HEK293 (cell line): ENCODE results near the gene TRAPPC10.

ENCODE experiments used
- CTCF ChIA-PET: fragments of 350-600 bp; formaldehyde crosslinking; extraction: SDS; loops from one replicate; lab custom pipeline; 2021; ENCODE audit warnings: antibody characterized with exemption; lab: Yijun Ruan, JAX
- POLR2A ChIA-PET: fragments of 300-600 bp; formaldehyde crosslinking; extraction: SDS; loops from one replicate; lab custom pipeline; 2020; ENCODE audit warnings: antibody characterized with exemption, inconsistent platforms; lab: Yijun Ruan, JAX
- H3K27ac ChIP-seq: fragments of 200-500 bp; sonication (Bioruptor generic); 2 replicates; pipeline ENCODE4 v1.5.1; 2014; ENCODE audit warnings: low read depth, low read length, control low read depth, inconsistent platforms; ENCODE audit errors: extremely low read depth
- H3K36me3 ChIP-seq, 2 experiments: fragments of 200-500 bp in 1 of 2; sonication (Bioruptor generic) in 1 of 2; 1 replicate in 1 of 2; 2 replicates in 1 of 2; pipeline ENCODE4 v1.5.1; 2014 to 2017; ENCODE audit warnings: inconsistent platforms in 2 of 2, low read length in 2 of 2; ENCODE audit not compliant: control insufficient read depth in 2 of 2, insufficient read depth in 1 of 2
- H3K4me1 ChIP-seq: fragments of 200-500 bp; sonication (Bioruptor generic); 2 replicates; pipeline ENCODE4 v1.5.1; 2014; ENCODE audit warnings: mild to moderate bottlenecking, low read length, inconsistent platforms; ENCODE audit not compliant: control insufficient read depth, insufficient read depth
- H3K4me3 ChIP-seq: 2 replicates; pipeline ENCODE4 v1.5.1; 2011; ENCODE audit warnings: low read depth, mild to moderate bottlenecking, control low read depth, low read length, moderate library complexity
- H3K9me3 ChIP-seq: fragments of 200-500 bp; sonication (Bioruptor generic); 2 replicates; pipeline ENCODE4 v1.5.1; 2014; ENCODE audit warnings: low read depth, low read length, inconsistent platforms; ENCODE audit not compliant: control insufficient read depth, insufficient read depth
- OSR2 ChIP-seq: fragments of 450-650 bp; formaldehyde crosslinking; IDR thresholded peaks from 2 replicates; pipeline ENCODE4 v1.5.1; 2016; ENCODE audit warnings: missing biosample characterization, missing genetic modification characterization
- SCRT2 ChIP-seq: fragments of 450-650 bp; formaldehyde crosslinking; IDR thresholded peaks from 2 replicates; pipeline ENCODE4 v1.5.1; 2016; ENCODE audit warnings: missing biosample characterization, missing genetic modification characterization
- SP7 ChIP-seq: fragments of 450-650 bp; formaldehyde crosslinking; IDR thresholded peaks from 2 replicates; pipeline ENCODE4 v1.5.1; 2016; ENCODE audit warnings: missing biosample characterization, missing genetic modification characterization
- ZBTB17 ChIP-seq: fragments of 450-650 bp; formaldehyde crosslinking; IDR thresholded peaks from 2 replicates; pipeline ENCODE4 v1.5.1; 2016; ENCODE audit warnings: missing biosample characterization, missing genetic modification characterization
- ZFP3 ChIP-seq: fragments of 450-650 bp; formaldehyde crosslinking; IDR thresholded peaks from 2 replicates; pipeline ENCODE4 v1.5.1; 2016; ENCODE audit warnings: low read depth, missing biosample characterization, missing genetic modification characterization
- ZIC2 ChIP-seq: fragments of 450-650 bp; formaldehyde crosslinking; IDR thresholded peaks from 2 replicates; pipeline ENCODE4 v1.5.1; 2016; ENCODE audit warnings: missing biosample characterization, missing genetic modification characterization
- ZNF112 ChIP-seq: fragments of 450-650 bp; formaldehyde crosslinking; IDR thresholded peaks from 2 replicates; pipeline ENCODE4 v1.5.0; 2017; ENCODE audit warnings: missing biosample characterization, missing genetic modification characterization
- ZNF114 ChIP-seq: fragments of 450-650 bp; formaldehyde crosslinking; IDR thresholded peaks from 2 replicates; pipeline ENCODE4 v1.5.0; 2017; ENCODE audit warnings: missing biosample characterization, missing genetic modification characterization
- ZNF155 ChIP-seq: fragments of 450-650 bp; formaldehyde crosslinking; IDR thresholded peaks from 2 replicates; pipeline ENCODE4 v1.5.1; 2016; ENCODE audit warnings: missing biosample characterization, missing genetic modification characterization
- ZNF157 ChIP-seq: fragments of 450-650 bp; formaldehyde crosslinking; IDR thresholded peaks from 2 replicates; pipeline ENCODE4 v1.5.1; 2016; ENCODE audit warnings: missing biosample characterization, missing genetic modification characterization
- ZNF223 ChIP-seq: fragments of 450-650 bp; formaldehyde crosslinking; IDR thresholded peaks from 2 replicates; pipeline ENCODE4 v1.5.1; 2016; ENCODE audit warnings: missing biosample characterization, missing genetic modification characterization
- ZNF24 ChIP-seq: fragments of 450-650 bp; formaldehyde crosslinking; IDR thresholded peaks from 2 replicates; pipeline ENCODE4 v1.5.1; 2016; ENCODE audit warnings: missing biosample characterization, missing genetic modification characterization
- ZNF274 ChIP-seq, 2 experiments: fragments of 200-500 bp in 1 of 2; fragments of 450-650 bp in 1 of 2; sonication (Bioruptor generic) in 1 of 2; formaldehyde crosslinking in 1 of 2; IDR thresholded peaks; 2 replicates each; pipeline versions ENCODE4 v1.5.1 to v1.6.1; 2014 to 2016; ENCODE audit warnings: borderline replicate concordance in 1 of 2, inconsistent platforms in 1 of 2, low read length in 1 of 2, missing biosample characterization in 1 of 2, missing genetic modification characterization in 1 of 2
- ZNF341 ChIP-seq: fragments of 450-650 bp; formaldehyde crosslinking; IDR thresholded peaks from 2 replicates; pipeline ENCODE4; 2016; ENCODE audit warnings: low read depth, missing biosample characterization, missing genetic modification characterization
- ZNF433 ChIP-seq: fragments of 450-650 bp; formaldehyde crosslinking; IDR thresholded peaks from 2 replicates; pipeline ENCODE4 v1.5.1; 2016; ENCODE audit warnings: missing biosample characterization, missing genetic modification characterization, low read depth
- ZNF610 ChIP-seq: fragments of 450-650 bp; formaldehyde crosslinking; IDR thresholded peaks from 2 replicates; pipeline ENCODE4 v1.5.1; 2016; ENCODE audit warnings: missing biosample characterization, missing genetic modification characterization, borderline replicate concordance
- ZNF621 ChIP-seq: fragments of 450-650 bp; formaldehyde crosslinking; IDR thresholded peaks from 2 replicates; pipeline ENCODE4 v1.5.1; 2017; ENCODE audit warnings: missing biosample characterization, missing genetic modification characterization
- ZNF792 ChIP-seq: fragments of 450-650 bp; formaldehyde crosslinking; IDR thresholded peaks from 2 replicates; pipeline ENCODE4 v1.5.1; 2016; ENCODE audit warnings: missing biosample characterization, missing genetic modification characterization
- ZNF843 ChIP-seq: fragments of 450-650 bp; formaldehyde crosslinking; IDR thresholded peaks from 2 replicates; pipeline ENCODE4 v1.5.1; 2016; ENCODE audit warnings: missing biosample characterization, missing genetic modification characterization
- ZSCAN16 ChIP-seq: fragments of 450-650 bp; formaldehyde crosslinking; IDR thresholded peaks from 2 replicates; pipeline ENCODE4 v1.5.1; 2016; ENCODE audit warnings: missing biosample characterization, missing genetic modification characterization
- TF ChIP-seq, protein P1 (sequence below): fragments of 450-650 bp; formaldehyde crosslinking; conservative IDR thresholded peaks from 2 replicates; pipeline ENCODE4 v1.5.1; 2016; ENCODE audit warnings: low read depth, missing biosample characterization, missing genetic modification characterization
- TF ChIP-seq, protein P2 (sequence below): fragments of 450-650 bp; formaldehyde crosslinking; IDR thresholded peaks from 2 replicates; pipeline ENCODE4 v1.5.1; 2016; ENCODE audit warnings: missing biosample characterization, missing genetic modification characterization
- TF ChIP-seq, protein P3 (sequence below): fragments of 450-650 bp; formaldehyde crosslinking; IDR thresholded peaks from 2 replicates; pipeline ENCODE4 v1.5.1; 2016; ENCODE audit warnings: missing biosample characterization, missing genetic modification characterization
- TF ChIP-seq, protein P4 (sequence below): fragments of 450-650 bp; formaldehyde crosslinking; IDR thresholded peaks from 2 replicates; pipeline ENCODE4 v1.5.1; 2016; ENCODE audit warnings: missing biosample characterization, missing genetic modification characterization
- TF ChIP-seq, protein P5 (sequence below): fragments of 450-650 bp; formaldehyde crosslinking; IDR thresholded peaks from 2 replicates; pipeline ENCODE4 v1.5.1; 2016; ENCODE audit warnings: missing biosample characterization, missing genetic modification characterization
- TF ChIP-seq, protein P6 (sequence below): fragments of 450-650 bp; formaldehyde crosslinking; optimal IDR thresholded peaks from 2 replicates; pipeline ENCODE3; 2016; ENCODE audit warnings: missing biosample characterization, mild to moderate bottlenecking, missing genetic modification characterization

The TRAPPC10 gene

DNA sequence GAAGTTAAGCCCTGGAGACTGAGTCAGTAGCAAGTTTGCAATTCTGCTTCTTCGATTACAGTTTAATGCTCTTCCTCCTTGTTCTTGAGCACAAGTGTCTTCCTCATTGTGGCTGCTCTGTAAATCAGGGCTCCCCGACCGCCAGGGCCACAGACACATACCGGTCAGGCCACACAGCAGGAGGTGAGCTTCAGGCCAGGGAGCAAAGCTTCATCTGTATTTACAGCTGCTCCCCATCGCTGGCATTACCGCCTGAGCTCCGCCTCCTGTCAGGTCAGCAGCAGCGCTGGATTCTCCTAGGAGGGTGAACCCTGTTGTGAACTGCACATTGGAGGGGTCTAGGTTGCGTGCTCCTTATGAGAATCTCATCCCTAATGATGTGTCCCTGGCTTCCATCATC lies 1.7 kb upstream of the TRAPPC10 start:
- Histone ChIP-seq H3K36me3 (no peaks in the 10 kb centered on the region), H3K4me1 (peaks cover 17% of the 10 kb centered on the region), H3K27ac (no peak overlapping the region), H3K9me3 (no peaks in the 10 kb centered on the region), H3K4me3 (no peak overlapping the region)
- ChIA-PET CTCF (interaction anchor here (0.6 to 2.1 kb wide), 3 partner anchors 10 to 275 kb away, joined by 3 to 6 read pairs (median 3); no protein-coding TSS in a partner anchor), POLR2A (interaction anchor here (0.8 to 2.2 kb wide), 3 partner anchors 9 to 233 kb away, joined by 3 to 6 read pairs (median 4); no protein-coding TSS in a partner anchor)
- TF ChIP-seq ZNF223 (no peak), ZNF274 (IDR thresholded peaks at IDR 0.05; ENCODE audit: low read length) (no peak), ZNF274 (tag by site-specific recombination; IDR thresholded peaks at IDR 0.05; ENCODE audit: borderline replicate concordance) (no peak), ZNF610 (tag by site-specific recombination) (peak; percentile 100), ZNF157 (tag by site-specific recombination) (no peak), ZNF792 (tag by site-specific recombination) (no peak), ZBTB17 (tag by site-specific recombination) (peak; percentile 50), ZNF843 (tag by site-specific recombination) (no peak), ZNF114 (tag by site-specific recombination) (no peak), OSR2 (tag by site-specific recombination) (0 out of 2 replicates have a peak, but pooled peaks have one; percentile 31), ZNF341 (tag by site-specific recombination) (peak; percentile 40; the same call in 1 of the 2 replicates), ZFP3 (no peak), ZIC2 (tag by site-specific recombination) (peak; percentile 79), SP7 (tag by site-specific recombination) (peak; percentile 45), ZNF621 (tag by site-specific recombination) (no peak), ZNF155 (tag by site-specific recombination) (no peak), ZNF24 (tag by site-specific recombination) (no peak), ZSCAN16 (tag by site-specific recombination) (no peak), ZNF112 (tag by site-specific recombination) (no peak), ZNF433 (tag by site-specific recombination) (no peak), SCRT2 (tag by site-specific recombination) (no peak)
- TF ChIP-seq, protein P1, sequence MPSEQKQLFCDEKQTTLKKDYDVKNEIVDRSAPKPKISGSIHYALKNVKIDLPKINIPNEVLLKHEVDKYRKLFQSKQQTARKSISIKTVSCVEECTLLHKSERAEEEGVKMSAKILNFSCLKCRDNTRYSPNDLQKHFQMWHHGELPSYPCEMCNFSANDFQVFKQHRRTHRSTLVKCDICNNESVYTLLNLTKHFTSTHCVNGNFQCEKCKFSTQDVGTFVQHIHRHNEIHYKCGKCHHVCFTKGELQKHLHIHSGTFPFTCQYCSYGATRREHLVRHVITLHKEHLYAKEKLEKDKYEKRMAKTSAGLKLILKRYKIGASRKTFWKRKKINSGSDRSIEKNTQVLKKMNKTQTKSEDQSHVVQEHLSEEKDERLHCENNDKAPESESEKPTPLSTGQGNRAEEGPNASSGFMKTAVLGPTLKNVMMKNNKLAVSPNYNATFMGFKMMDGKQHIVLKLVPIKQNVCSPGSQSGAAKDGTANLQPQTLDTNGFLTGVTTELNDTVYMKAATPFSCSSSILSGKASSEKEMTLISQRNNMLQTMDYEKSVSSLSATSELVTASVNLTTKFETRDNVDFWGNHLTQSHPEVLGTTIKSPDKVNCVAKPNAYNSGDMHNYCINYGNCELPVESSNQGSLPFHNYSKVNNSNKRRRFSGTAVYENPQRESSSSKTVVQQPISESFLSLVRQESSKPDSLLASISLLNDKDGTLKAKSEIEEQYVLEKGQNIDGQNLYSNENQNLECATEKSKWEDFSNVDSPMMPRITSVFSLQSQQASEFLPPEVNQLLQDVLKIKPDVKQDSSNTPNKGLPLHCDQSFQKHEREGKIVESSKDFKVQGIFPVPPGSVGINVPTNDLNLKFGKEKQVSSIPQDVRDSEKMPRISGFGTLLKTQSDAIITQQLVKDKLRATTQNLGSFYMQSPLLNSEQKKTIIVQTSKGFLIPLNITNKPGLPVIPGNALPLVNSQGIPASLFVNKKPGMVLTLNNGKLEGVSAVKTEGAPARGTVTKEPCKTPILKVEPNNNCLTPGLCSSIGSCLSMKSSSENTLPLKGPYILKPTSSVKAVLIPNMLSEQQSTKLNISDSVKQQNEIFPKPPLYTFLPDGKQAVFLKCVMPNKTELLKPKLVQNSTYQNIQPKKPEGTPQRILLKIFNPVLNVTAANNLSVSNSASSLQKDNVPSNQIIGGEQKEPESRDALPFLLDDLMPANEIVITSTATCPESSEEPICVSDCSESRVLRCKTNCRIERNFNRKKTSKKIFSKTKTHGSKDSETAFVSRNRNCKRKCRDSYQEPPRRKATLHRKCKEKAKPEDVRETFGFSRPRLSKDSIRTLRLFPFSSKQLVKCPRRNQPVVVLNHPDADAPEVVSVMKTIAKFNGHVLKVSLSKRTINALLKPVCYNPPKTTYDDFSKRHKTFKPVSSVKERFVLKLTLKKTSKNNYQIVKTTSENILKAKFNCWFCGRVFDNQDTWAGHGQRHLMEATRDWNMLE = no peak
- TF ChIP-seq, protein P2, sequence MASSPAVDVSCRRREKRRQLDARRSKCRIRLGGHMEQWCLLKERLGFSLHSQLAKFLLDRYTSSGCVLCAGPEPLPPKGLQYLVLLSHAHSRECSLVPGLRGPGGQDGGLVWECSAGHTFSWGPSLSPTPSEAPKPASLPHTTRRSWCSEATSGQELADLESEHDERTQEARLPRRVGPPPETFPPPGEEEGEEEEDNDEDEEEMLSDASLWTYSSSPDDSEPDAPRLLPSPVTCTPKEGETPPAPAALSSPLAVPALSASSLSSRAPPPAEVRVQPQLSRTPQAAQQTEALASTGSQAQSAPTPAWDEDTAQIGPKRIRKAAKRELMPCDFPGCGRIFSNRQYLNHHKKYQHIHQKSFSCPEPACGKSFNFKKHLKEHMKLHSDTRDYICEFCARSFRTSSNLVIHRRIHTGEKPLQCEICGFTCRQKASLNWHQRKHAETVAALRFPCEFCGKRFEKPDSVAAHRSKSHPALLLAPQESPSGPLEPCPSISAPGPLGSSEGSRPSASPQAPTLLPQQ = no peak
- TF ChIP-seq, protein P3, sequence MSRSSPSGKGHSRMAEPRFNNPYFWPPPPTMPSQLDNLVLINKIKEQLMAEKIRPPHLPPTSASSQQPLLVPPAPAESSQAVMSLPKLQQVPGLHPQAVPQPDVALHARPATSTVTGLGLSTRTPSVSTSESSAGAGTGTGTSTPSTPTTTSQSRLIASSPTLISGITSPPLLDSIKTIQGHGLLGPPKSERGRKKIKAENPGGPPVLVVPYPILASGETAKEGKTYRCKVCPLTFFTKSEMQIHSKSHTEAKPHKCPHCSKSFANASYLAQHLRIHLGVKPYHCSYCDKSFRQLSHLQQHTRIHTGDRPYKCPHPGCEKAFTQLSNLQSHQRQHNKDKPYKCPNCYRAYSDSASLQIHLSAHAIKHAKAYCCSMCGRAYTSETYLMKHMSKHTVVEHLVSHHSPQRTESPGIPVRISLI (tag by site-specific recombination) = no peak
- TF ChIP-seq, protein P4, sequence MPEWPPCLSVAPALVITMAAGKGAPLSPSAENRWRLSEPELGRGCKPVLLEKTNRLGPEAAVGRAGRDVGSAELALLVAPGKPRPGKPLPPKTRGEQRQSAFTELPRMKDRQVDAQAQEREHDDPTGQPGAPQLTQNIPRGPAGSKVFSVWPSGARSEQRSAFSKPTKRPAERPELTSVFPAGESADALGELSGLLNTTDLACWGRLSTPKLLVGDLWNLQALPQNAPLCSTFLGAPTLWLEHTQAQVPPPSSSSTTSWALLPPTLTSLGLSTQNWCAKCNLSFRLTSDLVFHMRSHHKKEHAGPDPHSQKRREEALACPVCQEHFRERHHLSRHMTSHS (tag by site-specific recombination) = no peak
- TF ChIP-seq, protein P5, sequence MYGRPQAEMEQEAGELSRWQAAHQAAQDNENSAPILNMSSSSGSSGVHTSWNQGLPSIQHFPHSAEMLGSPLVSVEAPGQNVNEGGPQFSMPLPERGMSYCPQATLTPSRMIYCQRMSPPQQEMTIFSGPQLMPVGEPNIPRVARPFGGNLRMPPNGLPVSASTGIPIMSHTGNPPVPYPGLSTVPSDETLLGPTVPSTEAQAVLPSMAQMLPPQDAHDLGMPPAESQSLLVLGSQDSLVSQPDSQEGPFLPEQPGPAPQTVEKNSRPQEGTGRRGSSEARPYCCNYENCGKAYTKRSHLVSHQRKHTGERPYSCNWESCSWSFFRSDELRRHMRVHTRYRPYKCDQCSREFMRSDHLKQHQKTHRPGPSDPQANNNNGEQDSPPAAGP (tag by site-specific recombination) = no peak
- TF ChIP-seq, protein P6, sequence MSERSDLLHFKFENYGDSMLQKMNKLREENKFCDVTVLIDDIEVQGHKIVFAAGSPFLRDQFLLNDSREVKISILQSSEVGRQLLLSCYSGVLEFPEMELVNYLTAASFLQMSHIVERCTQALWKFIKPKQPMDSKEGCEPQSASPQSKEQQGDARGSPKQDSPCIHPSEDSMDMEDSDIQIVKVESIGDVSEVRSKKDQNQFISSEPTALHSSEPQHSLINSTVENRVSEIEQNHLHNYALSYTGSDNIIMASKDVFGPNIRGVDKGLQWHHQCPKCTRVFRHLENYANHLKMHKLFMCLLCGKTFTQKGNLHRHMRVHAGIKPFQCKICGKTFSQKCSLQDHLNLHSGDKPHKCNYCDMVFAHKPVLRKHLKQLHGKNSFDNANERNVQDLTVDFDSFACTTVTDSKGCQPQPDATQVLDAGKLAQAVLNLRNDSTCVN (tag by site-specific recombination) = no peak
